Spleen (tissue), 7 donors: Measurements from ENCODE around the gene NSUN6.

Source experiments
- CTCF ChIP-seq, 11 experiments: fragments of 200-600 bp in 7 of 11; fragments of 450-650 bp in 4 of 11; sonication (generic) in 4 of 11; IDR thresholded peaks in 8 of 11; conservative IDR thresholded peaks in 3 of 11; 1 replicate in 7 of 11; 2 replicates in 4 of 11; pipeline versions ENCODE4 v1.4.0 to v1.8.0; 2016 to 2021; ENCODE audit warnings: antibody characterized with exemption in 11 of 11, inconsistent platforms in 4 of 11, mild to moderate bottlenecking in 1 of 11
- POLR2A ChIP-seq, 3 donors: fragments of 450-650 bp; IDR thresholded peaks; one replicate each; pipeline ENCODE4 v1.5.1; 2017; ENCODE audit warnings: antibody characterized with exemption in 3 of 3, mild to moderate bottlenecking in 1 of 3
- POLR2AphosphoS5 ChIP-seq, 3 donors: sonication (generic); formaldehyde crosslinking; IDR thresholded peaks; one replicate each; pipeline ENCODE4 v1.5.1; 2017; ENCODE audit warnings: antibody characterized with exemption in 3 of 3
- donor health status: DM: no; HTN: no; CAD: no; lungs with moderate emphysema.
- donor health status: DM: no; HTN: no; CAD: no.
- donor health status: DM: no; HTN: no; CAD: no.

- no peak for TF ChIP-seq CTCF (IDR thresholded peaks at IDR 0.05 in 8 of 11, conservative IDR thresholded peaks at IDR 0.05 in 3 of 11)
- no peak for TF ChIP-seq POLR2A (IDR thresholded peaks at IDR 0.05)
- TF ChIP-seq POLR2AphosphoS5 (IDR thresholded peaks at IDR 0.05): no peak
These were observed 136.8 kb downstream of the NSUN6 start for GRCh38 chr10:18514537-18514936.
